IMR-90 (cell line): ENCODE measurements around the gene ZNF653. TPM values are rescaled to one million over a fixed set of nuclear protein-coding genes. Genes with fewer than 3 reads are reported as not detected.

Source experiments
- ATAC-seq: fragments of 200-7000 bp; cut with Tn5 transposase; 2 replicates; pipeline ENCODE4 v1.9.1; 2020; ENCODE audit warnings: low read depth, mild to moderate bottlenecking, moderate library complexity
- BruUV-seq: library from RNA; stranded (reverse); fragments of 400-500 nt; replicated peaks from 2 replicates; lab custom pipeline; 2021; lab: Mats Ljungman, UMichigan
- CTCF ChIA-PET: fragments of 300-600 bp; formaldehyde crosslinking; extraction: SDS; loops from one replicate; lab custom pipeline; 2021; ENCODE audit warnings: antibody characterized with exemption; lab: Yijun Ruan, JAX
- POLR2A ChIA-PET: fragments of 300-600 bp; sonication (Branson Sonifier 250); formaldehyde crosslinking; loops from one replicate; lab custom pipeline; 2022; ENCODE audit warnings: antibody characterized with exemption; ENCODE audit not compliant: unreplicated experiment; lab: Charles Lee
- DNase-seq: peaks from one replicate; pipeline ENCODE4 v3.0.0; 2013
- H2AFZ ChIP-seq: replicated peaks from 2 replicates; pipeline ENCODE3; 2013; ENCODE audit warnings: low read length, mild to moderate bottlenecking; ENCODE audit not compliant: poor library complexity
- H2AK5ac ChIP-seq: 2 replicates; pipeline ENCODE4 v1.6.1; 2013; ENCODE audit warnings: low read depth, low read length, inconsistent platforms
- H2AK9ac ChIP-seq: replicated peaks from 2 replicates; pipeline ENCODE3; 2013; ENCODE audit warnings: mild to moderate bottlenecking, low read depth, low read length, moderate library complexity; ENCODE audit not compliant: poor library complexity
- H2BK120ac ChIP-seq: 2 replicates; pipeline ENCODE4 v1.6.1; 2013; ENCODE audit warnings: low read depth, low read length, inconsistent platforms
- H2BK15ac ChIP-seq: 3 replicates; pipeline ENCODE4 v1.6.1; 2013; ENCODE audit warnings: low read depth, low read length, inconsistent platforms
- H2BK20ac ChIP-seq: 2 replicates; pipeline ENCODE4 v1.6.1; 2013; ENCODE audit warnings: low read depth, mild to moderate bottlenecking, inconsistent platforms, low read length, moderate library complexity
- H2BK5ac ChIP-seq: 2 replicates; pipeline ENCODE4 v1.6.1; 2013; ENCODE audit warnings: mild to moderate bottlenecking, low read depth, low read length, inconsistent platforms; ENCODE audit not compliant: poor library complexity, severe bottlenecking
- H3K14ac ChIP-seq: replicated peaks from 2 replicates; pipeline ENCODE4 v1.6.1; 2013; ENCODE audit warnings: low read depth, low read length, inconsistent platforms
- H3K18ac ChIP-seq: 2 replicates; pipeline ENCODE4 v1.6.1; 2013; ENCODE audit warnings: low read depth, low read length, control low read depth
- H3K23ac ChIP-seq: 2 replicates; pipeline ENCODE4 v1.6.1; 2013; ENCODE audit warnings: low read depth, low read length, inconsistent platforms
- H3K27ac ChIP-seq: 2 replicates; pipeline ENCODE4 v1.5.1; 2013; ENCODE audit warnings: mild to moderate bottlenecking, control low read depth, low read length; ENCODE audit not compliant: insufficient read depth
- H3K27me3 ChIP-seq: 2 replicates; pipeline ENCODE4 v1.6.1; 2013; ENCODE audit warnings: low read length; ENCODE audit not compliant: control insufficient read depth, insufficient read depth
- H3K36me3 ChIP-seq: 2 replicates; pipeline ENCODE4 v1.6.1; 2013; ENCODE audit warnings: low read length, mixed read lengths; ENCODE audit not compliant: control insufficient read depth, insufficient read depth
- H3K4ac ChIP-seq: 2 replicates; pipeline ENCODE4 v1.6.1; 2013; ENCODE audit warnings: low read depth, low read length, inconsistent platforms
- H3K4me1 ChIP-seq: 2 replicates; pipeline ENCODE4 v1.6.1; 2013; ENCODE audit warnings: low read length, mixed read lengths; ENCODE audit not compliant: control insufficient read depth, insufficient read depth
- H3K4me2 ChIP-seq: 2 replicates; pipeline ENCODE4 v1.6.1; 2013; ENCODE audit warnings: low read depth, mild to moderate bottlenecking, control low read depth, low read length, moderate library complexity
- H3K4me3 ChIP-seq: 2 replicates; pipeline ENCODE4 v1.5.1; 2013; ENCODE audit warnings: low read depth, mild to moderate bottlenecking, control low read depth, low read length, moderate library complexity; ENCODE audit not compliant: insufficient read depth
- H3K56ac ChIP-seq: 2 replicates; pipeline ENCODE4 v1.6.1; 2013; ENCODE audit warnings: low read length, inconsistent platforms; ENCODE audit not compliant: insufficient read depth; ENCODE audit errors: extremely low read depth
- H3K79me1 ChIP-seq, 2 experiments: 2 replicates each; pipeline ENCODE4 v1.6.1; 2013; ENCODE audit warnings: low read length in 2 of 2, inconsistent platforms in 1 of 2, low read depth in 1 of 2
- H3K9ac ChIP-seq: 2 replicates; pipeline ENCODE4 v1.6.1; 2013; ENCODE audit warnings: low read depth, low read length, control low read depth
- H3K9me1 ChIP-seq: 2 replicates; pipeline ENCODE4 v1.6.1; 2013; ENCODE audit warnings: low read length, inconsistent platforms; ENCODE audit not compliant: insufficient read depth
- H3K9me3 ChIP-seq: 2 replicates; pipeline ENCODE4 v1.6.1; 2013; ENCODE audit warnings: low read length; ENCODE audit not compliant: control insufficient read depth, insufficient read depth
- H4K20me1 ChIP-seq: 2 replicates; pipeline ENCODE4 v1.6.1; 2013; ENCODE audit warnings: low read length, inconsistent platforms; ENCODE audit not compliant: insufficient read depth
- H4K5ac ChIP-seq: 2 replicates; pipeline ENCODE4 v1.6.1; 2013; ENCODE audit warnings: mild to moderate bottlenecking, low read depth, low read length, control low read depth
- H4K8ac ChIP-seq, 2 experiments: 2 replicates each; pipeline ENCODE4 v1.6.1; 2013; ENCODE audit warnings: low read depth in 2 of 2, low read length in 2 of 2, control low read depth in 1 of 2, inconsistent platforms in 1 of 2
- H4K91ac ChIP-seq: 2 replicates; pipeline ENCODE4 v1.6.1; 2013; ENCODE audit warnings: low read depth, low read length, inconsistent platforms; ENCODE audit not compliant: insufficient read depth
- BHLHE40 ChIP-seq: fragments of 150-350 bp; IDR thresholded peaks from 2 replicates; pipeline ENCODE4 v1.6.1; 2016; ENCODE audit warnings: mild to moderate bottlenecking, low read depth, low read length
- CEBPB ChIP-seq: IDR thresholded peaks from 2 replicates; pipeline ENCODE4 v1.6.1; 2012; ENCODE audit warnings: low read depth, low read length, improper control_type of control experiment
- CHD1 ChIP-seq: IDR thresholded peaks from 2 replicates; pipeline ENCODE4 v1.6.1; 2012; ENCODE audit warnings: low read depth, low read length, improper control_type of control experiment
- FOS ChIP-seq: fragments of 150-350 bp; IDR thresholded peaks from 2 replicates; pipeline ENCODE4 v1.6.1; 2016; ENCODE audit warnings: low read depth, low read length
- MAFK ChIP-seq: IDR thresholded peaks from 2 replicates; pipeline ENCODE4 v1.6.1; 2012; ENCODE audit warnings: low read depth, low read length, improper control_type of control experiment
- MAZ ChIP-seq: IDR thresholded peaks from 2 replicates; pipeline ENCODE4 v1.6.1; 2012; ENCODE audit warnings: low read depth, mild to moderate bottlenecking, low read length, improper control_type of control experiment, moderate library complexity, borderline replicate concordance
- MXI1 ChIP-seq: IDR thresholded peaks from 2 replicates; pipeline ENCODE4 v1.6.1; 2012; ENCODE audit warnings: low read depth, mild to moderate bottlenecking, low read length, moderate library complexity, borderline replicate concordance
- NFE2L2 ChIP-seq: fragments of 150-350 bp; IDR thresholded peaks from 2 replicates; pipeline ENCODE4 v1.6.1; 2016; ENCODE audit warnings: low read depth, mild to moderate bottlenecking, low read length
- POLR2A ChIP-seq: IDR thresholded peaks from 2 replicates; pipeline ENCODE4 v1.6.1; 2012; ENCODE audit warnings: mild to moderate bottlenecking, low read depth, low read length
- RAD21 ChIP-seq: IDR thresholded peaks from 2 replicates; pipeline ENCODE4 v1.6.1; 2012; ENCODE audit warnings: low read length, improper control_type of control experiment
- RCOR1 ChIP-seq: IDR thresholded peaks from 2 replicates; pipeline ENCODE4 v1.6.1; 2012; ENCODE audit warnings: mild to moderate bottlenecking, low read length, improper control_type of control experiment; ENCODE audit not compliant: insufficient replicate concordance
- RFX5 ChIP-seq: IDR thresholded peaks from 2 replicates; pipeline ENCODE4 v1.8.0; 2012; ENCODE audit warnings: low read depth, mild to moderate bottlenecking, low read length, moderate library complexity
- SMC3 ChIP-seq: fragments of 150-350 bp; IDR thresholded peaks from 2 replicates; pipeline ENCODE4 v1.6.1; 2016; ENCODE audit warnings: low read depth, mild to moderate bottlenecking, antibody characterized with exemption, low read length, moderate library complexity
- WGBS, 2 experiments: methylation state at CpG; one replicate each; pipeline versions ENCODE4 v1.1.5 to v1.1.7; 2013; ENCODE audit warnings: missing lambda C conversion rate in 2 of 2; ENCODE audit not compliant: insufficient read length in 1 of 2; ENCODE audit errors: extremely low coverage in 2 of 2; 5-methylcytosine and 5-hydroxymethylcytosine counted together
- dilution Hi-C: fragments of 300-500 bp; cut with HindIII; formaldehyde crosslinking; loops from one replicate; pipeline ENCODE4 v1.14.3; 2018; ENCODE audit warnings: low sequenced_read_pairs; ENCODE audit not compliant: unreplicated experiment
- in situ Hi-C: fragments of 300-500 bp; cut with MboI; formaldehyde crosslinking; loops from 3 replicates; pipeline ENCODE4 v1.14.3; 2019; ENCODE audit warnings: low sequenced_read_pairs, inconsistent platforms, mixed read lengths
- intact Hi-C: fragments of 100-400 bp; cut with micrococcal nuclease; formaldehyde crosslinking; loops from 2 replicates; pipeline ENCODE4 v1.10.0; 2022
- polyA plus RNA-seq, 3 experiments: library from polyadenylated mRNA; depleted of rRNA; stranded (reverse); fragments of >200 nt; gene quantifications; 2 replicates each; pipeline ENCODE4 v1.2.3, GENCODE V29; 2012; ENCODE audit warnings: low replicate concordance in 1 of 3
- total RNA-seq: library from RNA; depleted of rRNA; stranded (reverse); fragments of >200 nt; gene quantifications from 2 replicates; pipeline ENCODE4 v1.2.3, GENCODE V29; 2012
- TF ChIP-seq, protein P1 (sequence below): fragments of 150-350 bp; IDR thresholded peaks from 2 replicates; pipeline ENCODE4 v1.6.1; 2016; ENCODE audit warnings: low read depth, mild to moderate bottlenecking, low read length, moderate library complexity, borderline replicate concordance
- TF ChIP-seq, protein P2 (sequence below): fragments of 150-350 bp; IDR thresholded peaks from 2 replicates; pipeline ENCODE4 v1.6.1; 2017; ENCODE audit warnings: mild to moderate bottlenecking, antibody characterized with exemption, low read length, low read depth
- TF ChIP-seq, protein P3 (sequence below): conservative IDR thresholded peaks from 2 replicates; pipeline ENCODE4 v1.5.1; 2012; ENCODE audit warnings: mild to moderate bottlenecking, low read depth, low read length, improper control_type of control experiment

The ZNF653 gene
- total and polyA plus RNA-seq, 2 of the 4 experiments (the other 2 are of a cell fraction): 3.9 to 9.0 TPM

DNA sequence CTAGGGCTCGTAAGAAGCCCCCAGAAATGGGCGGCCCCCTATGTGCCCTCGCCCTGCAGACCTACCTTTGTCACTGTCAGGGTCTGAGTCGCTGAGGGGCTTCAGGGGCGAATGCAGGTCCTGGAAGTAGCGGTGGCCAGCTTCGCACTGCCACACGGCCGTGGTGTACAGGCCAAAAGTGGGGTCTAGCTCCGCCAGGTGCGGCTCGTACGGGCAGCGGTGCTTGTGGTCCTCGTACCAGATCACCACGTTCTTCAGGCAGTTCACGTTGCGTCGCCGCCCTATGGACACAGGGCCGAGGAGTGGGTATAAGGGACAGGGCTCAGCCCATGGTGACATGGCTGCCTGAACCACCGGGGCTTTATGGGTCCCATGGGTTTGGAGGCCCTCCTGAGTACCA lies 9.8 kb downstream of the ZNF653 start:
- Histone ChIP-seq H3K4me3 (no peak overlapping the region), H2BK20ac (no peak overlapping the region), H3K79me1 (peaks cover 0 to 22% of the 10 kb centered on the region in 2 experiments; a peak in 2 of 4 replicates), H3K9ac (no peak overlapping the region), H3K9me1 (peaks cover 7% of the 10 kb centered on the region; the same call in 1 of the 2 replicates), H3K18ac (no peak overlapping the region), H3K27me3 (no peaks in the 10 kb centered on the region), H3K14ac (no peak overlapping the region), H4K8ac (no peak overlapping the region), H4K91ac (no peak overlapping the region), H3K4me2 (no peak overlapping the region), H2AFZ (peak overlapping the region; percentile 33), H2BK5ac (no peak overlapping the region), H3K4ac (no peak overlapping the region), H2AK9ac (peak overlapping the region; percentile 91), H3K4me1 (peaks cover 3% of the 10 kb centered on the region), H2BK15ac (no peak overlapping the region), H3K27ac (no peak overlapping the region), H2BK120ac (no peak overlapping the region), H3K9me3 (no peaks in the 10 kb centered on the region), H2AK5ac (no peak overlapping the region), H3K56ac (no peak overlapping the region), H4K5ac (no peak overlapping the region), H3K23ac (no peak overlapping the region), H4K20me1 (no peaks in the 10 kb centered on the region; the same call in 1 of the 2 replicates), H3K36me3 (peaks cover 8% of the 10 kb centered on the region)
- ATAC-seq (no peak), DNase-seq (no peak)
- in situ Hi-C loops: no loop called here
- POLR2A ChIA-PET: no interaction called here
- WGBS, 2 experiments: 99% methylated on average over 13 of the region's 22 CpGs; no CpG with 5 or more reads in 1 of the 2 experiments
- CTCF ChIA-PET: no interaction called here
- intact Hi-C loops: loop anchor here (1.0 kb wide), 2 partner anchors 63 to 91 kb away; partner anchors contain the start of gene ELOF1
- dilution Hi-C loops: no loop called here
- TF ChIP-seq, protein P1, sequence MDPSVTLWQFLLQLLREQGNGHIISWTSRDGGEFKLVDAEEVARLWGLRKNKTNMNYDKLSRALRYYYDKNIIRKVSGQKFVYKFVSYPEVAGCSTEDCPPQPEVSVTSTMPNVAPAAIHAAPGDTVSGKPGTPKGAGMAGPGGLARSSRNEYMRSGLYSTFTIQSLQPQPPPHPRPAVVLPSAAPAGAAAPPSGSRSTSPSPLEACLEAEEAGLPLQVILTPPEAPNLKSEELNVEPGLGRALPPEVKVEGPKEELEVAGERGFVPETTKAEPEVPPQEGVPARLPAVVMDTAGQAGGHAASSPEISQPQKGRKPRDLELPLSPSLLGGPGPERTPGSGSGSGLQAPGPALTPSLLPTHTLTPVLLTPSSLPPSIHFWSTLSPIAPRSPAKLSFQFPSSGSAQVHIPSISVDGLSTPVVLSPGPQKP: no peak
- TF ChIP-seq CEBPB (no peak), BHLHE40 (no peak), RAD21 (no peak), MAZ (no peak), RCOR1 (no peak), SMC3 (no peak), MXI1 (no peak), POLR2A (no peak), FOS (no peak), CHD1 (no peak), RFX5 (no peak), MAFK (no peak), NFE2L2 (no peak)
- TF ChIP-seq, protein P2, sequence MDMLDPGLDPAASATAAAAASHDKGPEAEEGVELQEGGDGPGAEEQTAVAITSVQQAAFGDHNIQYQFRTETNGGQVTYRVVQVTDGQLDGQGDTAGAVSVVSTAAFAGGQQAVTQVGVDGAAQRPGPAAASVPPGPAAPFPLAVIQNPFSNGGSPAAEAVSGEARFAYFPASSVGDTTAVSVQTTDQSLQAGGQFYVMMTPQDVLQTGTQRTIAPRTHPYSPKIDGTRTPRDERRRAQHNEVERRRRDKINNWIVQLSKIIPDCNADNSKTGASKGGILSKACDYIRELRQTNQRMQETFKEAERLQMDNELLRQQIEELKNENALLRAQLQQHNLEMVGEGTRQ: no peak
- TF ChIP-seq, protein P3, sequence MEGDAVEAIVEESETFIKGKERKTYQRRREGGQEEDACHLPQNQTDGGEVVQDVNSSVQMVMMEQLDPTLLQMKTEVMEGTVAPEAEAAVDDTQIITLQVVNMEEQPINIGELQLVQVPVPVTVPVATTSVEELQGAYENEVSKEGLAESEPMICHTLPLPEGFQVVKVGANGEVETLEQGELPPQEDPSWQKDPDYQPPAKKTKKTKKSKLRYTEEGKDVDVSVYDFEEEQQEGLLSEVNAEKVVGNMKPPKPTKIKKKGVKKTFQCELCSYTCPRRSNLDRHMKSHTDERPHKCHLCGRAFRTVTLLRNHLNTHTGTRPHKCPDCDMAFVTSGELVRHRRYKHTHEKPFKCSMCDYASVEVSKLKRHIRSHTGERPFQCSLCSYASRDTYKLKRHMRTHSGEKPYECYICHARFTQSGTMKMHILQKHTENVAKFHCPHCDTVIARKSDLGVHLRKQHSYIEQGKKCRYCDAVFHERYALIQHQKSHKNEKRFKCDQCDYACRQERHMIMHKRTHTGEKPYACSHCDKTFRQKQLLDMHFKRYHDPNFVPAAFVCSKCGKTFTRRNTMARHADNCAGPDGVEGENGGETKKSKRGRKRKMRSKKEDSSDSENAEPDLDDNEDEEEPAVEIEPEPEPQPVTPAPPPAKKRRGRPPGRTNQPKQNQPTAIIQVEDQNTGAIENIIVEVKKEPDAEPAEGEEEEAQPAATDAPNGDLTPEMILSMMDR: no peak
- BruUV-seq: no TSS peak
